Hepatic stellate cell (primary cell): ENCODE data around the gene CD1D.
"Not testable (repeated sequence)": the region's sequence is repeated elsewhere in the genome, so short reads cannot be mapped to it uniquely, and the experiment has no call there.

Experiments
- DNase-seq: peaks from one replicate; pipeline ENCODE4 v3.0.0; 2011; ENCODE audit warnings: low spot score

CD1D gene

DNA sequence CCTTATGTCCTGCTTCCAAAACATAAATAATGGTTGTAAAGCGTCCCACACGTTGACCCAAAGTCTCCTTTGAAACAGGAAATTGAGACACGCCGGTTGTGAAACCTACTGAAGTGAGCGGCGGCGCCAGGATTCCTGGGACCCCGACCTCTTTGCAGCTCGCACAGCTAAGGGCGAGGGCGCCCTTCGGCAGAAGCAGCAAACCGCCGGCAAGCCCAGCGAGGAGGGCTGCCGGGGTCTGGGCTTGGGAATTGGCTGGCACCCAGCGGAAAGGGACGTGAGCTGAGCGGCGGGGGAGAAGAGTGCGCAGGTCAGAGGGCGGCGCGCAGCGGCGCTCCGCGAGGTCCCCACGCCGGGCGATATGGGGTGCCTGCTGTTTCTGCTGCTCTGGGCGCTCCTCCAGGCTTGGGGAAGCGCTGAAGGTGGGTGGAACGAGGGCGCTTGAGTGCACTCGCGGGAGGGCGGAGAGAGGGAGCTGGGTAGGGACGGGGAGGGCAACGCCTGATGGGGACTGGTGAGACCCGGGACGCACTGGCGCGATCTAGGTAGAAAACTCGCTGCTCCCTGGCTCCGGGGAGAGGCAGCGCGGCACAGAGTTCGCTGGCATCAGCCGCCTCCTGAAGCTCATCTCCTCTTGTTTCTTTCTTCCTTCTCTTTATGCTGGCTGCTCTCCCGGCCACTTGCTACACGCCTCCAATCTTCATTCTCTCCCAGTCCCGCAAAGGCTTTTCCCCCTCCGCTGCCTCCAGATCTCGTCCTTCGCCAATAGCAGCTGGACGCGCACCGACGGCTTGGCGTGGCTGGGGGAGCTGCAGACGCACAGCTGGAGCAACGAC is at the start of gene CD1D:
CD1D (plus strand) TSS at position 155 of the 836 bp plus-strand sequence; CDS start at position 362, 207 bp downstream.
- no peak for DNase-seq

DNA sequence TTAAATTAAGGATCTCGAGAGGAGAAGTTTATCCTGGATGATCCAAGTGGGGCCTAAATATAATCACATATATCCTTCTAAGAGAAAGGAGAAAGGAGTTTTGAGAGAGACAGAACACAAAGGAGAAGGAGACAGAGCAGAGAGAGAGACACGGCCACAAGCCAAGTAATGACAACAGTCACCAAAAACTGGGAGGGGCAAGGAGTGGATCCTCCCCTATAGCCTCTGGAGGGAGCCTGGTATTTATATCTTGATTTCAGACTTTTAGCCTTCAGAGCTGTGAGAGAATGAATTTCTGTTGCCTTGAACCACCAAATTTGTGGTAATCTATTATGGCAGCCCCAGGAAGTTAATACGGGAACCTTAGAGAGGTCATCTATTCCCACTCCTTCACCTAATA is 49.5 kb upstream of the CD1D start:
- no peak for DNase-seq

DNA sequence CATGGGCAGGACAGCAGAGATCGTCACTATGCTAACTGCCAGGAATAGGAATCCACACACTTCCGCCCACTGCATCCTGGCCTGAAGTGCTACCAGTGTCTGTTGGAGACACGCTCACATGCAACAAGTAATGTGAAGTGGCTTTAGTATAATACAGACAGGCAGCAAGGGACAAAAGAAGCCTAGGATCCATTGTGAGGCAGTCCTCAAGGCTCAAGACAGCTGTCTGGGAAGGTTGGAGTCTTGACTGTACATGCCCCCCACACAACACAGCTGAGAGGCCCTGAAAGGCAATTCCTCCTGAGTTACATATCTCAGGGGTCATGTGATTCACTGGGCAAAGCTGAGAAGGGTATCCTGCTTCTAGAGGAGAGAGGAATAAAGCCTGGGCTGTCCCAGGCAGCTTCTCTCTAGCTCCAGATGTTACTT is 39.9 kb upstream of the CD1D start:
- DNase-seq, result no peak

DNA sequence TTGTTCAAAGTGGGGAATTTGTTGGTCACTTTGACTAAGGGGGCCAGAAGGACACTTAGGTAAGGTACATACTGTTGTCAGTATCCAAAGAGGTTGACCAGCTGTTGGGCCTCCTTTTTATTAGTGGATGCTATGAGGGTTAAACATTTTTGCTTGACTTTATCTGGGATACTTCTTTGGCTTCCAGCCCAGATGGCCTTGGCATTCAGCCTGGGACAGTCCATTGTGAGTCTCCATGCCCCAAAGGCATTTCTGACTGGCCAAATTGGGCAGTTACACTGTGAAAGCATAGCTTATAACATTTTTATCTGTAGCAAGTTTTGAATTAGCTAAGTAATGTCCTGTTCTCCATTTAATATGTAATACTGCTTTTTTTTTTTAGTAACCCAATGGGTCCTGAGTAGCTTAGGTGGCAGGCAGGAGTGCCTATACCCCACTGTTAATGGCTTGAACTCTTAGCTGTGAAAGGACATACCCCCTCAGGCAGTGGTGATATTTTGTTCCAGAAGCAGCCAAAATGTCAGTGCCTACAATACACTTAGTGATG is 35.4 kb upstream of the CD1D start:
- DNase-seq, result no peak

DNA sequence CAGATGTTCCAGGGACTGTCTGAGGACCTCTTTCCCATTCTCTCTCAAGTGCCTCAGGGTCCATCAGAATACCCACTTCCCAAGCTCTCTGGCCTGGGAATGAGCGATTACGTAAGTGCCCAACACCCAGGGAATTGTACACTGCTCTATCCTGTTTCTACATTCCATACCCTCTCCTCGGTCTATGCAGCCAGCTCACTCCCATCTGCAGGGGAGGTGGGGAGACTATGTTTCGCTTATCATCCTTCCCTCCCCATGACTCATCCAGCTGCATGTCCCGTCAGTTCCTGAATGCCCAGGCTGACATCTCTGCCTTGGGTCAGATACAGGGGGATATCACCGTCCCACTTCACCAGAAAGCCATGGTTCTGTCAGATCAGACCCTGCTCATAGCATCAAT is 34.5 kb upstream of the CD1D start:
- no peak for DNase-seq

DNA sequence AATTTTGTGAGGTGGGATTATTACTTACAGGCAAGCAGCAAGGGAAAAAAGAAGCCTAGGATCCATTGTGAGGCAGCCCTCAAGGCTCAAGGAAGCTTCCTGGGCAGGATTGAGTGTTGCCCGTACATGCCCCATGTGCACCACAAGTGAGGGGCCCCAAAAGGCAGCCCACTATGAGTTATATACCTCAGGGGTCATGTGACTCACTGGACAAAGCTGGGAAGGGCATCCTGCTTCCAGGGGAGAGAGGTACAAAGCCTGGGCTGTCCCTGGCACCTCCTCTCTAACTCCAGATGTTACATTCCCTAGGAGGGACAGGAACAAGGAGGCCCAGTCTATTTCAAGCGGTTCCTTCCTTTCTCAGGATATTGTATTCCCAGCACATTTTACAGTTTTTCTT is 34.0 kb upstream of the CD1D start:
- DNase-seq, result no peak

DNA sequence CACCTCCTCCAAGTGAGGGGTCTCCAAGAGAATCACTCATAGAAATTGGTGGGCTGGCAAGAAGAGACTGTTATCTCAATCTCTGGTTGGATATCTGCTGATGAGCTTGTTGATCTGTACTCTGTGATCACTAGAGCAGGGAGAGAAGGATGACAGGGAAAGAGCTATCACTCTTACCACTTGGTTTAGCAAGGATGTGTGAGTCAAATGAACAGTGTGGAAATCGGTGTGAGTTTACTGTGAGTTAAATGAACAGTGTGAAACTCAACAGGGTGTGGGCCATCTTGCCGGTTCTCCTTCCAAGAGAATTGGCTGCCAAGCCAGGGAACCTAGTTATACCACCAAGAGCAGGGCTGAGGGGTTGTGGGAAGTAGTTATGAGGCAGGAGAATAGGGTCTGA is 33.3 kb upstream of the CD1D start:
- DNase-seq, result no peak

DNA sequence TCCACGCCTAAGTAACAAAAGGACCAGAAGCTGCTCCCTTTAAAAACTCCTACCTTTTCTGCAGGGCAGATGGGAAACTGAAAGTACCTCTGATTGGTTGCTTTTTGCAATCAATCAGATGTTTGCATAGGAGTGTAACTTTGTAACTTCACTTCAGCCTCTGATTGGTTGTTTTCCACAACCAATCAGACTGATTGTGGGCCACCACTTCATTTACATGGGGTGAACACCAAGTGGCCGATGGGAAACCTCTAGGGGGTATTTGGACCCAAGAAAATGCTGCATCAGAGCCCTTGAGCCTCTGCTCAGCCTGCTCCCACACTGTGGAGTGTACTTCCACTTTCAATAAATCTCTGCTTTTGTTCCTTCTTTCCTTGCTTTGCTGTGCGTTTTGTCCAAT is 32.8 kb upstream of the CD1D start:
- no peak for DNase-seq

DNA sequence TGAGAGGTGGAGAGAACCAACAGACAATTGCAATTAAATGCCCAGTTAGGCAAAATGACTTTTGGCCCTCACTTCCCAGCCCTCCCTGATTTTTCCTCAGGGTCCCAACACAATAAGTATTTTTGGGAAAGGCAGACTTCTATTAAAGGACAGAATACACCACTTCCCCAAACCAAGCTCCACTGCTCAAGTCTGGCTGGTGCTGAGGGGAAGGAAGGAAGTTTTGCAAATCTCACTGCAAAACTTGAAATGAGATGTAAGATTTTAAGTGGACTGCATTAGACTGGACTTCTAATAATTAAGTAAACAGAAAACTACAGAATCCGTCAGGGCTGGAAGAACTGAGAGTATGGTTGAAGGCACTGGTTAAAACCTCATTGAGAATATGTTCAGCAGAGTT is 32.2 kb upstream of the CD1D start:
- DNase-seq, result no peak

DNA sequence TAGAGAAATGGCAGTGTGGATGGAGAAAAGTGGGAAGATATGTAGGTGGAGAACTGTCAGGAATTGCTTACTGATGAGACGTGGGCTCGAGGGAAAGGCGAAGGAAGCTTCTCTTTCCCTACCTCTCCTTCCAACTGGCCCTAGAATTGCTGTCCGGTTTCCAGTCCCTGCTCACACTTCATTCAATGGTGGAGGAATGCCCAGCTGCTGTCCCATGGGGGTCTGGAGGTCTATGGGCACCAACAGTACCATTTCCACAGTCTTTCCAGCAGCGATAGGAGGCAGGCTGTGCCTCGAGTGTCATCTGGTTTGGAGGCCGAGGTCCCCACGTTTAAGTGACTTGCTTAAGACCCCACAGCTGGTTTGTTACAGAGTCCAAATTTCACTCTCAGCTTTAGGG is 31.5 kb upstream of the CD1D start:
- no peak for DNase-seq

DNA sequence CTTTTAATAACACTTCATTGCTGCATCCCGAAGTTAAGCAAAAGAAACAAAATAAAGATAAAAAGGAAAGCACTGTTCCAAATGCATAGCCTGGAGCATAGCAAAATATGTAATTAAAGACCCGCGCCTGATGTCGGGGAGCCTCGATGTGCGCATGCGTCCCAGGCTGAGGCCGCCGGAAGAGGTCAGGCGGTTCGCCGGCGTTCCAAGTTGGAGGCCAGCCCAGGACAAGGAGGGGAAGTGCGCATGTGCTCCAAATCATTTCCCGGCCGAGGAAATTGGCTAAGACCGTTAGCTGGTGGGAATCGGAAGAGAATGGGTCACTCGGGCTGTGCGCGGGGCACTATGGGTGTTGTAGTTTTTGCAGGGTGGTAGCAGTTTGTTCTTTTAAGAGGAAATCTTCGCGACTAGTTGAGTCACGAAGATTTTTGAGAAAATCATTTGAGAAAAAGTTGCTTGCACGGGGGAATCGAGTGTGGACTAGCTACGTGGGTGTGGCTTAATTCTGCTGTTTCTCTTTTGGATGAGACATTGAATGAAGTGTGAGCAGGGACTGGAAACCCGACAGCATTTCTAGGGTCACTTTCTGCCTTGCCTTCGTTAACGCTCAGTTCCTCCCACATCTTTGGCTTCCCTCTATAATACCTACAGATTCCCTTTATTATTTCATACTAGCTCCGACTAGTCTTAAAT is 31.0 kb upstream of the CD1D start:
- peak; percentile 89 for DNase-seq

DNA sequence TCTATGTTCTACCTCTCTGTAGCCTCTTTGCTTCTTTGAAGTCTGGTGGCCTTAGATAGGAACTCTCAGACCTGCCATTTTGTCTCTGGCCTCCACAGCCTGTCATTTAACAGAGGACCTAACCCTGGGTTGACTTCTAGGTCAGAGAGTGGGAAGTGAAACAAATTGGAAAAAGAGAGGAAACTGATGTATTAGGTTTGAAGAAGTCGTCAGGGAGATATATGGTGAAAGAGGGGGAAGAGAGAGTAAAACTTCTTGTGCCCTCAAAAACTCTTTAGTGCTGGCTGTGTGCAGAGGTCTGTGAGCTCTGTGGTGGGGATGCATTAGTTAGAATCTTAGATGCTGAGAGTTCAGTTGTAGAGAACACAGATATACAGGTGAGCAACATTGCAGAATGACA is 30.2 kb upstream of the CD1D start:
- no peak for DNase-seq

DNA sequence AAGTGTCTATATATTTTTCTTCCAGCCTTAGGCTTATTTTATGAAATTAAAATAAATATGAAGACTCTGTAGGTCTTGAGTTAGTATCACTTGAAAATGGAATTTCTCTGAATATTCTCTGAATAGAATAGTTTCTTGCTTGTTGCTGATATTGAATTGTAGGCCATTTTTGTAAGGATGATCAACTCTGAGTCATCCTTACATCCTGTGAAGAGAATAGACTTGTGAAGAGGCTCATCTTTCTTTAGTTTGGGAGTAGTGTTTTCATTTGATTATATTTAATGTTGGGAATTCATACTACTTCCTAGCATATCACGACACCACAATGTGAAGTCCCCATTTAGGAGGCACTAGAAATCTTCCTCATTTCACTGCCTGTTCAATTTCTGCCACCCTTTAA is 27.5 kb upstream of the CD1D start:
- no peak for DNase-seq

DNA sequence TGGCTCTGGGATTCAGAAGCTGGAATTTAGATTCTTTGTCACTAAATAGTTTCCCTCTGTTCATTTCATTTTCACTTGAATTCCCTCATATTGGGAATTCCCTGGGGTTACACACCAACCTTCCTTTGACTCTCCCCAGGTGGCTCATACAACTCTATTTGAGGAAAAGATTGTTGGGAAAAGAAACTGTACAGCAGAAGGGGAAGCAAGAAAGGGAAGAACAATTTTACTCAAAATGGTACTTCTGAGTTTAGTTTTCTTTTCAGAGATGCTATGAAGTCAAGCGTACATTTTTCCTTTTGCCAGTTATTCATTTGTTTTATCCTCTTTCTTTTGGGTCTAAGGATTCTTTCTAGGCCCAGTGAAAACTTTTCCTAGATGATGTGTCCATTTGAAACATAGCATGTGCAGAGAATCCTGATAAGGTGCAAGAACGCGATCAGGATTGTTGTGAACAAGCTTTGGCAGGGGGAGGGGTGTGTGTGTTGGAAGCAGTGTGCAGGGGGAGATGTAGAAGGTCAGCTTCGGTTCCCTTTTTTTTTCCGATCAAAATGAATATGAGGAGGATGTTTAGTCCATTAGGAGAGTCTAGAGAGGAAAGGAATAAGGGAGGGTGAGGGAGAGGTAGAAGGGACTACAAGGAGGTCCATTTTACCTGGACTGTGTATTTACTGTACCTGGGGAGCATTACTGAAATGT is 26.8 kb upstream of the CD1D start:
- DNase-seq, result no peak

DNA sequence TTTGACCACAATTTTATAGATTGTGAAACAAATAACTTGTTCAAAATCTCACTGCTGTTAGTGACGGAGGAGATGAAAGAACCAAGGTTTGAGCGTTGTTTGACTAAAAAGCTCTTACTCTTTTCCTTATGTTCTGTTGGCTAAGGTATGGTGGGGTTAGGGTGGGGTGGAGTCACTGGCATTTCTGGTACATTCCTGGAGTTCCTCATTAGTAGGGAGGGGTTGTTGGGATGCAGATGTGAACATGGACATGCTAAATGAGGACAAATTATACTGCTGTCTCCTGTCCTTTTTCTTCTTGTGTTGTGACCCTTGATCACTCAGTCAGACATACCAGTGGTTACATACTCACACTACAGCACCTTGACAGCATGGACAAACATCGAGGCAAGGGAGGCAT is 26.2 kb upstream of the CD1D start:
- no peak for DNase-seq

DNA sequence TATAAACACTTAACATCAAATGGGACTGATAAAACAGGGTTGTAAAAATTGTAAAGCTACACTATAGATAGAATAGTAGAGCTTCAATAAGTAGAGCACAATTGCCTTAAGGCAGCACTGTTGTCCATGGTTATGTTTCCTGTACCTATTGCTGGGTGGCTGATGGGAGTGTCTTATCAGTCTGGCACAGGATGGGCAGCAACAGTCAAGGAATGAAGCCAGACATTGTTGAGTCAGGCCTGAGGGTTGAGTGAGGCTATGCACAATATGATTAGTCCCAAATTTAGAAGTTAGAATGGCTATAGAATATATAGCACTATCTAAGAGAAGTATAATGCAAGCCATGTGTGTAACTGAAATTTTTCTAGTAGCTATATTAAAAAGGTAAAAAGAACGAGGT is 25.0 kb upstream of the CD1D start:
- no peak for DNase-seq

DNA sequence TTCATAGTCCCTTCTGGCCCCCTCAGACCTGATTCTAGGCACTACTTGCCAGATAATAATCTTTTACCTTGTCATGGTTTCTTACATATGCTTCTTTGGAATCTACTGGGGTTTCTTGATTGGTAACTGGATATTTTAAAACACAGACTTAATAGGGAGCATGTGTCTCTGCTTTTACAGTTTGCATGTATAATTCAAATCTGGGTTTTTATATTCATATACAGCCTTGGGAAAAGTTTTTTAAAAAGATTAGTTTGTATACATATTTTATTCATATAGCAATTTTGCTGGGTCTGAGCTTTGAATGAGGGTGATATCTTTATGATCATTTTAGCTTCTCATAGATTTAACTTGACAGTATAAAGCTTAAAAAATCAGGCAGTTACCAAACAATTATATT is 21.1 kb upstream of the CD1D start:
- no peak for DNase-seq

DNA sequence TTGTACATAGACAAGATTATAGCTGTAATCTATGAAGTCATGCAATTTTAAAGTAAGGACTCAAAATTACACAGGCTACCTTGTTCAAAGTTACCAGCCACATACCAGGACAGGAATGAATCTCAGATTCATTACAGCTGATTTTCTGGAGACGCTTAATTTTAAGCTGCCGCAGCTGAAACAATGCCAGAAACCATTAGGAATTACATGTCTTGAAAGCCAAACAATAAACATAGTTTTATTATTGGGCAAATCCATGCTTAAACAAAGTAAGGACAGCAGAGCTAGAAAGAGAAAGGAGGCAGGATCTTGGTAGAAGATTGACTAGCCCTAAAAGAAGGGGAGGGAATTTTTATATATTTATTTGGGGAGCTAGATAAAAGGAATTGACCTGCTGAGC is 19.2 kb upstream of the CD1D start:
- DNase-seq, result no peak

DNA sequence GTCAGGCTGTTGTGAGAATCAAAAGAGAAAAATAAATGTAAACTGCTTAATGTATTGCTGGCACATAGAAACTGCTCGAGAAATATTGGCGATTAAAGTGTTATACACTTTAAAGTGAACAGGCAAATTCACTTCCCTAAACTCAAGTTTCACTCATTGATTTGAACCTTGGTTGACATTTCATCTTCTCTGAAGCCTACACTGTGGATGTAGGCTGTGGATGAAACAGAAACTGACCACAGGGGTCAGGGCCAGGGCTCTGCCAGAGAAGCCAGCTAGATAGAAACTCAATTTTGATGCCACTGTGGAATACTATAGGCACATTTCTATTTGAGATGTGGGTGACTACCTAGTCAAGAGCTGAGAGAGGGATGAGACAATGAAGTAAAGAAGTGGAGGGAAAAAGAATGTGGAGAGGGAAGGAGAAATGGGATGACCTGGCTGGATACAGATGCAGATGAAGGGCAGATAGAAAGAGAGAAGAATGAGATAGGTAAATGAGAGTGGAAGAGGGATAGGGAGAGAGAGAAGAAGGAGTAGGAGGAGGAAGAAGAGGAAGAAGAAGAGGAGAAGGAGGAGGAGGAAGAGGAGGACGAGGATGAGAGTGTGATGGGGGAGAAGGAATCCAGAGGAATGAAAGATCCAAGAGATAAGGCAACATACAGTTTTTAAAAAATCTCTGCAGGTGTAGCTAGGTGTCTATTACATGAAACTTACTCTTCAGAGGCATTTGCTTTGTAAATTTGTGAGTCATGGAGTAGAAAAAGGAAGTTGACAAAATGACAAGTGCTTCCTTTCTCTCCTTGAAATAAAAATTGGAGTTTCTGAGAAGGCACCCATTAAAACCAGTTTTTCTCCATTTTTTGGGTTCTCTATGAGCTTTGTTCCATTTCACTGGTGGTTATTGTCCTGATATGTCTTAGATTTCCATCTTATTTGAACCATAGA is 17.4 kb upstream of the CD1D start:
- no peak for DNase-seq

DNA sequence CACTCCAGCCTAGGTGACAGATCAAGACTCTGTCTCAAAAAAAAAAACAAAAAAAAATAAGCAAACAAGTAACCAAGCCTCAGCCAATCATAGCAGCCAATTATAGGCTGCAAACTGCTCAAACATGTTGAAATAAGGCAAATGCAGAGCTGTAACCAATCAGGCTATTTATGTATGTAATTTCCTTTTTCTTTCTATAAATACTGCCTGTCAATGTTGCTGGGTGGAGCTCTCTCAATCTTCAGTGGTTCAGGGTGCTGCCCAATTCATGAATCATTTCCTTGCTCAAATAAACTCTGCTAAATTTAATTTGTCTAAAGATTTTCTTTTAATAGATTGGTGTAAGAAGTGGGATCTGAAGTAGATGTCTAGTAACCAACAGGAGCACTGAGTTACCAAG is 11.6 kb upstream of the CD1D start:
- DNase-seq, result no peak

DNA sequence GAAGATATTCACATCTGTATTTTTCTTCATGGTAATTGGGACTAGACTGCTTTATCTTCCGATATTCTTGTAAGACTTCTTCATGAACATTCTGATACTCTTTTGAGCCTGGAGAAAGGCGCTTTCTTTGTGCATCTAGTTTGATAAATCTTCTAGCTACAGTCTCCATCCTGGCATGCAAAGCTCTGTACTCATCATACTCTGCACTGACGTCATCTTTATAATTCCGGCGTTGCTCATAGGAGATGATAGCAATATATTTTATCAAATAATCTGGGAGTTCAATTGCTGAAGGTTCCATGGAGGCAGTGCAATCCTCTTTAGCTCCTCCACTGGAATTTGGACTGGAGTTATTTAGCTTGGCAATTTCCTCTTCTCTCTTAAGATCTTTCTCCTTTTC is 4.8 kb upstream of the CD1D start:
- DNase-seq, result not testable (repeated sequence)

DNA sequence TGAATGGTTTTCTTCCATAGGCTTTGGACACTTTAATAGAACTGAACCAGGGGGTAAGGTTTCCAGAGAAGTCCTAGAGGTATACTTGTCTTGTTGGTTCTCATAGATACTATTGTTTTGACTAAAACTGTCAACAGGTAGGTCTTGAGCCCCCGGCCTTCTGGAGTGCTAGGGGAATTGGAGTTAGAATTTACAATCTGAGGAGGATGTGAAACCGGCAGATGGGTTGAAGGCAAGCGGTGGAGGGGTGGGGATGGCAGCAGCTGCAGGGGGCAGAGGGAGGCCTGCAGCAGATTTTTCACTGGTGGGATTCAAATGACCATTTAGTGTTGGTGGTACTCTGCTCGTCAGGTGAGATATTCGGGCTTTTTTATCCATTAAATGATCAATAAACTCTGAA is 4.3 kb upstream of the CD1D start:
- no peak for DNase-seq
